ENCODE data around the gene RBBP5. TPM values are rescaled to one million over a fixed set of nuclear protein-coding genes. Genes with fewer than 3 reads are reported as not detected.

Gene RBBP5
- polyA plus RNA-seq, 1 donor from 2014 or later, result 24.2 TPM

- Histone ChIP-seq H3K9me3 (ENCODE audit: low read length) (no peaks in the 10 kb centered on the region), H3K79me2 (replicated peaks; ENCODE audit: insufficient read depth, low read length) (no peaks in the 10 kb centered on the region), H3K4me3 (ENCODE audit: low read length) (no peak overlapping the region), H3K27ac (ENCODE audit: low read length) (no peak overlapping the region), H3K27me3 (ENCODE audit: insufficient read depth, low read depth, low read length) (no peaks in the 10 kb centered on the region), H3K9me2 (ENCODE audit: insufficient read depth, low read length) (no peaks in the 10 kb centered on the region), H3K36me3 (ENCODE audit: insufficient read depth, low read length) (no peaks in the 10 kb centered on the region), H2AFZ (ENCODE audit: low read depth, low read length) (no peak overlapping the region), H4K20me1 (ENCODE audit: insufficient read depth) (no peaks in the 10 kb centered on the region), H3K9ac (ENCODE audit: low read length) (no peak overlapping the region), H3F3A (ENCODE audit: insufficient read depth, low read length, poor library complexity, severe bottlenecking) (no peaks in the 10 kb centered on the region), H3K4me2 (ENCODE audit: low read length) (no peak overlapping the region)
- TF ChIP-seq REST (IDR thresholded peaks at IDR 0.05; ENCODE audit: borderline replicate concordance) (no peak), TAF1 (IDR thresholded peaks at IDR 0.05; ENCODE audit: low read depth) (no peak), POLR2AphosphoS5 (IDR thresholded peaks at IDR 0.05) (no peak), CTCF (IDR thresholded peaks at IDR 0.05; ENCODE audit: poor library complexity, severe bottlenecking) (no peak), EZH2 (IDR thresholded peaks at IDR 0.05; ENCODE audit: borderline replicate concordance, insufficient read depth, low read length, poor library complexity, severe bottlenecking) (no peak), SMC3 (conservative IDR thresholded peaks at IDR 0.05; ENCODE audit: poor library complexity) (no peak), RAD21 (conservative IDR thresholded peaks at IDR 0.05) (no peak)
Measured at GRCh38 chr1:205065666-205066065, 56.1 kb downstream of the RBBP5 start.

DNA sequence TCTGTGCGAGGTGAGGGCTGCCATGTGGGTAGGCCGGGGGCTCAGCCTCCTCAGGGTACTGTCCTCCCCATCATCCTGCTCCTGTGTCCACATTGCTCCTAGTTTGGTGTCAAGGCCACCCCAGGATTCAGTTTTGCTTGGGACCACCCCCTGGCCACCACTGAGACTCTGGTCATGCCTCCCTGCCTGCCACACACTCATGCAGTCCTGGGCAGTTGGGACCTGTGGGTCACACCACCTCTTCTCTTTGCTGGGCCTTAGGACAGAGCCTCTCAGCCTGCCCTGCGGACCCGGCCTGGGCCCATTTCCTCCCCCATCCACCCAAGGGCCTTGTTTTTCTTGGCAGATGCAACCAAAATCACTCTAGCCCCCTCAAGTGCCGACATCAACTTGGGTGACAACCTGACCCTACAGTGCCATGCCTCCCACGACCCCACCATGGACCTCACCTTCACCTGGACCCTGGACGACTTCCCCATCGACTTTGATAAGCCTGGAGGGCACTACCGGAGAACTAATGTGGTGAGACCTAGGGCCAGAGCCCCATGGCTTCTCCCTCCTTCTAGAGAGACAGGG, 56.9 kb downstream of the RBBP5 start:
- H3K9me2 ChIP-seq (ENCODE audit: insufficient read depth, low read length), result no peaks in the 10 kb centered on the region
- H3F3A ChIP-seq (ENCODE audit: insufficient read depth, low read length, poor library complexity, severe bottlenecking), result no peaks in the 10 kb centered on the region
- H3K4me2 ChIP-seq (ENCODE audit: low read length), result no peak overlapping the region
- H3K4me3 ChIP-seq (ENCODE audit: low read length), result no peak overlapping the region
- no peaks in the 10 kb centered on the region for H4K20me1 ChIP-seq (ENCODE audit: insufficient read depth)
- no peak for TF ChIP-seq TAF1 (IDR thresholded peaks at IDR 0.05; ENCODE audit: low read depth)
- TF ChIP-seq EP300 (conservative IDR thresholded peaks at IDR 0.05; ENCODE audit: poor library complexity, severe bottlenecking), result no peak
- no peak for TF ChIP-seq EZH2 (IDR thresholded peaks at IDR 0.05; ENCODE audit: borderline replicate concordance, insufficient read depth, low read length, poor library complexity, severe bottlenecking)
- TF ChIP-seq POLR2AphosphoS5 (IDR thresholded peaks at IDR 0.05), result no peak
- no peak for TF ChIP-seq RAD21 (conservative IDR thresholded peaks at IDR 0.05)
- no peak for TF ChIP-seq CTCF (IDR thresholded peaks at IDR 0.05; ENCODE audit: poor library complexity, severe bottlenecking)
- TF ChIP-seq SMC3 (conservative IDR thresholded peaks at IDR 0.05; ENCODE audit: poor library complexity), result no peak
- TF ChIP-seq REST (IDR thresholded peaks at IDR 0.05; ENCODE audit: borderline replicate concordance), result no peak
- TF ChIP-seq MXI1 (conservative IDR thresholded peaks at IDR 0.05; ENCODE audit: poor library complexity, severe bottlenecking), result no peak
- H3K27me3 ChIP-seq (ENCODE audit: insufficient read depth, low read depth, low read length), result no peaks in the 10 kb centered on the region
- H3K27ac ChIP-seq (ENCODE audit: low read length), result no peak overlapping the region
- no peaks in the 10 kb centered on the region for H3K36me3 ChIP-seq (ENCODE audit: insufficient read depth, low read length)
- no peak overlapping the region for H3K9ac ChIP-seq (ENCODE audit: low read length)
- H3K9me3 ChIP-seq (ENCODE audit: low read length), result no peaks in the 10 kb centered on the region
- H2AFZ ChIP-seq (ENCODE audit: low read depth, low read length), result no peak overlapping the region
- H3K79me2 ChIP-seq (replicated peaks; ENCODE audit: insufficient read depth, low read length), result no peaks in the 10 kb centered on the region

All from neural cell (in vitro differentiated cells).